K562 (cell line): Measurements from ENCODE around the gene OLIG2. TPM values are rescaled to one million over a fixed set of nuclear protein-coding genes. Genes with fewer than 3 reads are reported as not detected.
A peak's percentile ranks its signal among the peaks of the same experiment; 100 is the strongest.

ENCODE experiments used
- DEAF1 ChIP-seq: fragments of 450-650 bp; formaldehyde crosslinking; IDR thresholded peaks from 2 replicates; pipeline ENCODE4 v1.4.0; 2020; ENCODE audit warnings: mild to moderate bottlenecking, moderate library complexity
- HDAC2 ChIP-seq: fragments of 450-650 bp; IDR thresholded peaks from 2 replicates; pipeline ENCODE4 v1.6.1; 2016; ENCODE audit warnings: mild to moderate bottlenecking
- PPARD ChIP-seq: fragments of 250-450 bp; sonication (Bioruptor Pico); IDR thresholded peaks from 2 replicates; pipeline ENCODE4 v1.8.0; 2022; ENCODE audit warnings: inconsistent platforms, mild to moderate bottlenecking, moderate library complexity
- RAD21 ChIP-seq, 2 experiments: fragments of 250-450 bp in 1 of 2; fragments of 450-650 bp in 1 of 2; sonication (Bioruptor Pico) in 1 of 2; formaldehyde crosslinking in 1 of 2; IDR thresholded peaks in 1 of 2; conservative IDR thresholded peaks in 1 of 2; 2 replicates each; pipeline versions ENCODE4 v1.4.0 to v1.8.0; 2020 to 2022; ENCODE audit warnings: mild to moderate bottlenecking in 2 of 2, moderate library complexity in 1 of 2
- REST ChIP-seq, 2 experiments: fragments of 450-650 bp; formaldehyde crosslinking in 1 of 2; IDR thresholded peaks; 2 replicates each; pipeline versions ENCODE4 v1.4.0 to v1.6.1; 2014 to 2020; ENCODE audit warnings: mild to moderate bottlenecking in 2 of 2, borderline replicate concordance in 1 of 2, low read depth in 1 of 2
- ZC3H4 ChIP-seq: sonication (generic); formaldehyde crosslinking; IDR thresholded peaks from 2 replicates; pipeline ENCODE4 v1.9.0; 2021; ENCODE audit warnings: missing genetic modification reagents, borderline replicate concordance
- ZNF12 ChIP-seq: sonication (generic); formaldehyde crosslinking; IDR thresholded peaks from 2 replicates; pipeline ENCODE4 v1.4.0; 2020; ENCODE audit warnings: mild to moderate bottlenecking, missing genetic modification reagents
- ZNF263 ChIP-seq: sonication (generic); formaldehyde crosslinking; IDR thresholded peaks from 2 replicates; pipeline ENCODE4 v1.8.0; 2022; ENCODE audit warnings: mild to moderate bottlenecking, missing genetic modification reagents, borderline replicate concordance
- ZNF316 ChIP-seq: fragments of 450-650 bp; IDR thresholded peaks from 2 replicates; pipeline ENCODE4 v1.6.1; 2016
- polyA plus RNA-seq, 8 experiments: library from polyadenylated mRNA; depleted of rRNA in 4 of 8; stranded (reverse) in 5 of 8; unstranded in 3 of 8; fragments of >200 nt; fragmentation: Nextera tagmentation in 2 of 8; fragmentation: Illumina TruSeq in 1 of 8; extraction: Ambion mirVana in 2 of 8; extraction: Trizol in 1 of 8; gene quantifications; 2 replicates each; pipeline versions ENCODE4 v1.2.1 to v1.2.3, GENCODE V29; 2011 to 2014; ENCODE audit warnings: inconsistent platforms in 1 of 8, missing spikeins in 1 of 8
- total RNA-seq, 7 experiments: library from RNA; depleted of rRNA in 6 of 7; stranded (reverse); fragments of >200 nt in 6 of 7; fragmentation: Illumina TruSeq in 2 of 7; extraction: Trizol in 2 of 7; gene quantifications; 2 replicates each; pipeline versions ENCODE4 v1.2.1 to v1.2.3, GENCODE V29; 2011 to 2021; ENCODE audit warnings: low replicate concordance in 1 of 7
- TF ChIP-seq, protein P1 (sequence below): fragments of 250-450 bp; sonication (Bioruptor Pico); IDR thresholded peaks from 2 replicates; pipeline ENCODE4 v1.4.0; 2020; ENCODE audit warnings: mild to moderate bottlenecking
- TF ChIP-seq, protein P2 (sequence below): sonication (generic); formaldehyde crosslinking; IDR thresholded peaks from 2 replicates; pipeline ENCODE4 v1.8.0; 2023; ENCODE audit warnings: mild to moderate bottlenecking, missing genetic modification reagents

OLIG2 gene
- total and polyA plus RNA-seq, 9 of the 15 experiments (the other 6 are each of a cell fraction or from before 2014, with no cell fraction given): not detected

DNA sequence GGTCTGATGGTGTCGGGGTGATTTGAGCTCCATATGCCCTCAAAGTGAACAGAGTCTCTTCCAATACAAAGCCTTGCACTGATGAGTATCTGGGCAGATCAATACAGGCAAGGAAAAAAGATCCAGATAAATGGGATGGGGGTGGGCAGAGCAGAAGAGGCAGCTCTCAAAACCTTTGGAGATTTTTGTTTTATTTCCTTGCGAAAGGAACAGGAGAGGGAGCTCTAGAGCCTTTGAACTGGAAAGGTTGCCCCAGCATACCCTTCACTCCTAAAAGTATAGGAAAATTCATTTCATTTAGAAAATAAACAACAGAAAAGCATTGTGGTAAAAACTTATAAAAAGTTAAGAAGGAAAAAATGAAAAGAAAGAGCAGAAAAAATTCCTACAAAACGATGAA, 31.4 kb upstream of the OLIG2 start (continued):
- TF ChIP-seq REST (IDR thresholded peaks at IDR 0.05; ENCODE audit: borderline replicate concordance) (peak; percentile 42; the same call in 1 of the 2 replicates), REST (CRISPR knock-in tag; IDR thresholded peaks at IDR 0.05; ENCODE audit: low read depth) (no peak), ZC3H4 (CRISPR knock-in tag) (no peak), PPARD (no peak), RAD21 (CRISPR knock-in tag; conservative IDR thresholded peaks at IDR 0.05 in 1 of 2, IDR thresholded peaks at IDR 0.05 in 1 of 2) (peak; percentile 44 to 67), ZNF263 (CRISPR knock-in tag) (no peak), ZNF12 (CRISPR knock-in tag) (no peak), ZNF316 (no peak), DEAF1 (0 out of 2 replicates have a peak, but pooled peaks have one; percentile 32), HDAC2 (no peak)
- TF ChIP-seq, protein P1, sequence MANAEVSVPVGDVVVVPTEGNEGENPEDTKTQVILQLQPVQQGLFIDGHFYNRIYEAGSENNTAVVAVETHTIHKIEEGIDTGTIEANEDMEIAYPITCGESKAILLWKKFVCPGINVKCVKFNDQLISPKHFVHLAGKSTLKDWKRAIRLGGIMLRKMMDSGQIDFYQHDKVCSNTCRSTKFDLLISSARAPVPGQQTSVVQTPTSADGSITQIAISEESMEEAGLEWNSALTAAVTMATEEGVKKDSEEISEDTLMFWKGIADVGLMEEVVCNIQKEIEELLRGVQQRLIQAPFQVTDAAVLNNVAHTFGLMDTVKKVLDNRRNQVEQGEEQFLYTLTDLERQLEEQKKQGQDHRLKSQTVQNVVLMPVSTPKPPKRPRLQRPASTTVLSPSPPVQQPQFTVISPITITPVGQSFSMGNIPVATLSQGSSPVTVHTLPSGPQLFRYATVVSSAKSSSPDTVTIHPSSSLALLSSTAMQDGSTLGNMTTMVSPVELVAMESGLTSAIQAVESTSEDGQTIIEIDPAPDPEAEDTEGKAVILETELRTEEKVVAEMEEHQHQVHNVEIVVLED: no peak
- TF ChIP-seq, protein P2, sequence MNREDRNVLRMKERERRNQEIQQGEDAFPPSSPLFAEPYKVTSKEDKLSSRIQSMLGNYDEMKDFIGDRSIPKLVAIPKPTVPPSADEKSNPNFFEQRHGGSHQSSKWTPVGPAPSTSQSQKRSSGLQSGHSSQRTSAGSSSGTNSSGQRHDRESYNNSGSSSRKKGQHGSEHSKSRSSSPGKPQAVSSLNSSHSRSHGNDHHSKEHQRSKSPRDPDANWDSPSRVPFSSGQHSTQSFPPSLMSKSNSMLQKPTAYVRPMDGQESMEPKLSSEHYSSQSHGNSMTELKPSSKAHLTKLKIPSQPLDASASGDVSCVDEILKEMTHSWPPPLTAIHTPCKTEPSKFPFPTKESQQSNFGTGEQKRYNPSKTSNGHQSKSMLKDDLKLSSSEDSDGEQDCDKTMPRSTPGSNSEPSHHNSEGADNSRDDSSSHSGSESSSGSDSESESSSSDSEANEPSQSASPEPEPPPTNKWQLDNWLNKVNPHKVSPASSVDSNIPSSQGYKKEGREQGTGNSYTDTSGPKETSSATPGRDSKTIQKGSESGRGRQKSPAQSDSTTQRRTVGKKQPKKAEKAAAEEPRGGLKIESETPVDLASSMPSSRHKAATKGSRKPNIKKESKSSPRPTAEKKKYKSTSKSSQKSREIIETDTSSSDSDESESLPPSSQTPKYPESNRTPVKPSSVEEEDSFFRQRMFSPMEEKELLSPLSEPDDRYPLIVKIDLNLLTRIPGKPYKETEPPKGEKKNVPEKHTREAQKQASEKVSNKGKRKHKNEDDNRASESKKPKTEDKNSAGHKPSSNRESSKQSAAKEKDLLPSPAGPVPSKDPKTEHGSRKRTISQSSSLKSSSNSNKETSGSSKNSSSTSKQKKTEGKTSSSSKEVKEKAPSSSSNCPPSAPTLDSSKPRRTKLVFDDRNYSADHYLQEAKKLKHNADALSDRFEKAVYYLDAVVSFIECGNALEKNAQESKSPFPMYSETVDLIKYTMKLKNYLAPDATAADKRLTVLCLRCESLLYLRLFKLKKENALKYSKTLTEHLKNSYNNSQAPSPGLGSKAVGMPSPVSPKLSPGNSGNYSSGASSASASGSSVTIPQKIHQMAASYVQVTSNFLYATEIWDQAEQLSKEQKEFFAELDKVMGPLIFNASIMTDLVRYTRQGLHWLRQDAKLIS (CRISPR knock-in tag): no peak
